Nucleus accumbens (tissue), 56 donors: ENCODE measurements around the gene RASSF5.
"Not testable (repeated sequence)": the region's sequence is repeated elsewhere in the genome, so short reads cannot be mapped to it uniquely, and the experiment has no call there.

Experiments used
- DNase-seq, 56 donors: peaks; one replicate each; lab custom pipeline; 2025; lab: John Stamatoyannopoulos, UW

The RASSF5 gene

DNA sequence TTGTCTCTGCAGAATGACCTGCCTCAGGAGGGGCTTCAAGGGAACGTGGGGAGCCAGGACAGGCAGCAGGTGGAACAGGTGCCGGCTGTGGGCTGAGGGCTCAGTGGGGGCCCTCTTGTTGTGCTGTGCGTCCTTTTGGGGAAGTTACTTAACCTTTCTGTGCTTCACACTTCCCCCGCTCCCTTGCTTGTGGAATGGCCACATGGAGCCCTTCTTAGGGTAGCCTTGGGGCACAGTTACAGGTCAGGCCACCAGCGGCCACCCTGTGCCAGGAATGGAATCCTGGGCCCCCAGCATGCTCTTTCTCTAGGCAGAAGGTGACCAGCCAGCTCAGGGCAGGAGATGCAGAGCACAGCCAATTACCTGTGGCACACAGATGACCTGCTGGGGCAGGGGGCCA lies 34.4 kb upstream of the RASSF5 start:
- no peak for DNase-seq

DNA sequence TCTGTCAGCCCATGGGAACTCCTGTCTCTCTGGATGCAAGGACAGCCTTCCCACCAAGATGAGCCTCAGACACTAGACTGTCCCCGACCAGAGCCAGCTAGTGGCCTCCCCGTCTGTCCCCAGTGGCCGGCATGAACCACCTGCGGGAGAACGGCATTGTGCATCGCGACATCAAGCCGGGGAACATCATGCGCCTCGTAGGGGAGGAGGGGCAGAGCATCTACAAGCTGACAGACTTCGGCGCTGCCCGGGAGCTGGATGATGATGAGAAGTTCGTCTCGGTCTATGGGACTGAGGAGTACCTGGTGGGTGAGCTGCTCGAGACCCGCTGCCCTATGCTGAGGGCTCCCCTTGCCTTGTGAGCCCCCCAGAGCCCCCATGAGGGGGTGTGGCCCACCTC lies 31.3 kb upstream of the RASSF5 start:
- no peak for DNase-seq

- no peak for DNase-seq
Measured at GRCh38 chr1:206476591-206476990, 30.7 kb upstream of the RASSF5 start.

- DNase-seq: no peak
Measured at GRCh38 chr1:206477110-206477509, 30.2 kb upstream of the RASSF5 start.

DNA sequence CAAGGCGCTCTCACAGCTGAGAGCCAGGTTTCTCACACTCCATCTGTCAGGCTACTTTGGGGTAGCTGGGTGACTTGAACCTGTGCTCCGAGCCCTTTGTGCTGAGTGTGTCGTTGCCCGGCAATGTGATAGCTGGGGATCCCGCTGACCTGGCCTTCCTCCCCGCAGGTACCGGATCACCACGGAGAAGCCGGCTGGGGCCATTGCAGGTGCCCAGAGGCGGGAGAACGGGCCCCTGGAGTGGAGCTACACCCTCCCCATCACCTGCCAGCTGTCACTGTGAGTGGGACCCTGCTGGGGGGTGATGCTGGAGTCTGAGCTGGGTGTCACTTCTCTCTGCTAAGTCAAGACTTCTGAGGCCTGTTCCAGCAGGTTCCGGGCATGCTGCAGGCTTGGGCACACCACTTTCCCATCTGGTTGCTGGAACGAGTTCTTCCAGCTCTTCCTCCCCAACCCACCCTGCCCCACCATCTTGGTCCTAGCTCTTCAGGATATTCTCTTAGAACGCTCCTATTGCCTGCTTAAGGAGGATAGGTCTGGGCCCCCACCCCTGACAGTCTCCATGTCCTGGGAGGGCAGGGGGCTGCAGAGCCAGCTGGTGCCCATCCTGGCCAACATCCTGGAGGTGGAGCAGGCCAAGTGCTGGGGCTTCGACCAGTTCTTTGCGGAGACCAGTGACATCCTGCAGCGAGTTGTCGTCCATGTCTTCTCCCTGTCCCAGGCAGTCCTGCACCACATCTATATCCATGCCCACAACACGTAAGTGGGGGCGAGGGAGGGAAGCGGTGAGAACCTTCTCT lies 29.6 kb upstream of the RASSF5 start:
- no peak for DNase-seq

DNA sequence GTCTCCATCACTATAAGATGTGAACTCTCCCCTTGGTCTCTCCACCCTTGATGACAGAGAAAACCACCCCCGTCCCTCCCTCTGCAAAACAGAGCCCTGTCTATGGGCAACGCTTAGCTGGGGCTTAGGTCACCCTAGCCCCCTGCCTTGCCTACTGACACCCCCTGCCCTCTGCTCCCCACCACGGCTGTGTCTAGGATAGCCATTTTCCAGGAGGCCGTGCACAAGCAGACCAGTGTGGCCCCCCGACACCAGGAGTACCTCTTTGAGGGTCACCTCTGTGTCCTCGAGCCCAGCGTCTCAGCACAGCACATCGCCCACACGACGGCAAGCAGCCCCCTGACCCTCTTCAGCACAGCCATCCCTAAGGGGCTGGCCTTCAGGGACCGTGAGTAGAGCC lies 28.6 kb upstream of the RASSF5 start:
- DNase-seq: no peak

DNA sequence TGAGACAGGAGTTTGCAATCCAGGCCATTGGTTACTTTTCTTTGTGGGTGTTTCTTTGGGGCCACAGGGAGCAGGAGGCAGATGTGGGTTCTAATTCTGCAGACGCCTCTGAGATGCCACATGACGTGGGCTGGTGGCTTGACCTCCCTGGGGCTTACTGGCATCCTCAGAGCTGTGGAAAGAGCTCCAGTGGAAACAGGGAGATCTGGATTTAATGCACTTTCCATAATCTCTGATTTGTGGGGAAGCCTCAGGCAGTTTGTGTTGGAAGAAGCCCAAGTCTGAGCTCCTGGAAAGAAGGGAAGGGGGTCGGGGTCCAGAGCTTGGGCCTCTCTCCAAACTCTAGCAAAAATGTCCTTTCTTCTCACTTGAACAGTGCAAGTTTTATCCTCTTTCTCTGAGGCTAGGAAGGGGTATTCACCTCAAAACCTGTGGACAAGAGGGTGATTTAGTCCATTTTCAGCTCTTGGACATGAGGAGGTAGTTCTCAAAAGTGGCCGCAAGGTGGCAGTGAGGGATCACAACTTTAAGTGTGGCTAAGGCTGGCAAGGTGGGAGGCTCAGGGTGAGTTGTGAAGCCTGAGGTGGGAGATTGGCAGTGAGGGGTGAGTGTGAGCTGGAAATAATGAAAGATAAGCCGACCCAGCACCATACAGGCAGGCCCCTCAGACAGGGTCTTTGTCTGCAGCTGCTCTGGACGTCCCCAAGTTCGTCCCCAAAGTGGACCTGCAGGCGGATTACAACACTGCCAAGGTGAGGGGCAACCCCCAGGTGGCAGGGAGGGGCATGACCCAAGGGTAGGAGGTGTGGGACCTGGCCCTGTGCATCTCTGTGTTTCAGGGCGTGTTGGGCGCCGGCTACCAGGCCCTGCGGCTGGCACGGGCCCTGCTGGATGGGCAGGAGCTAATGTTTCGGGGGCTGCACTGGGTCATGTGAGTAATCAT lies 27.9 kb upstream of the RASSF5 start:
- peak in 30 of 56 donors; percentile 3 to 83 (median 25) for DNase-seq

- no peak for DNase-seq
Measured at GRCh38 chr1:206480211-206480610, 27.1 kb upstream of the RASSF5 start.

- no peak for DNase-seq
Measured at GRCh38 chr1:206482611-206483010, 24.7 kb upstream of the RASSF5 start.

DNA sequence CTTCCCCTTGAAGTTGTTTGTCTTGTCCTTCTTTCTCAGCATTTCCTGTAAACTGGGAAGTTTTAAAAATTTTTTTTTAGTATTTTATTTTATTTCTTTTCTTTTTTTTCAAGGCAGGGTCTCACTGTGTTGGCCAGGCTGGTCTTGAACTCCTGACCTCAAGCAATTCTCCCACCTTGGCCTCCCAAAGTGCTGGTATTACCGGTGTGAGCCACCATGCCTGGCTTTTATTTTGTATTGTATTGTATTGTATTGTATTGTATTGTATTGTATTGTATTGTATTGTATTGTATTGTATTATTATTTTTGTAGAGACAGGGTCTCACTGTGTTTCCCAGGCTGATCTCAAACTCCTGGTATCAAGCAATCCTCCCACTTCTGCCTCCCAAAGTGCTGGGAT lies 23.5 kb upstream of the RASSF5 start:
- not testable (repeated sequence) for DNase-seq

- no peak for DNase-seq
Measured at GRCh38 chr1:206484901-206485300, 22.4 kb upstream of the RASSF5 start.

DNA sequence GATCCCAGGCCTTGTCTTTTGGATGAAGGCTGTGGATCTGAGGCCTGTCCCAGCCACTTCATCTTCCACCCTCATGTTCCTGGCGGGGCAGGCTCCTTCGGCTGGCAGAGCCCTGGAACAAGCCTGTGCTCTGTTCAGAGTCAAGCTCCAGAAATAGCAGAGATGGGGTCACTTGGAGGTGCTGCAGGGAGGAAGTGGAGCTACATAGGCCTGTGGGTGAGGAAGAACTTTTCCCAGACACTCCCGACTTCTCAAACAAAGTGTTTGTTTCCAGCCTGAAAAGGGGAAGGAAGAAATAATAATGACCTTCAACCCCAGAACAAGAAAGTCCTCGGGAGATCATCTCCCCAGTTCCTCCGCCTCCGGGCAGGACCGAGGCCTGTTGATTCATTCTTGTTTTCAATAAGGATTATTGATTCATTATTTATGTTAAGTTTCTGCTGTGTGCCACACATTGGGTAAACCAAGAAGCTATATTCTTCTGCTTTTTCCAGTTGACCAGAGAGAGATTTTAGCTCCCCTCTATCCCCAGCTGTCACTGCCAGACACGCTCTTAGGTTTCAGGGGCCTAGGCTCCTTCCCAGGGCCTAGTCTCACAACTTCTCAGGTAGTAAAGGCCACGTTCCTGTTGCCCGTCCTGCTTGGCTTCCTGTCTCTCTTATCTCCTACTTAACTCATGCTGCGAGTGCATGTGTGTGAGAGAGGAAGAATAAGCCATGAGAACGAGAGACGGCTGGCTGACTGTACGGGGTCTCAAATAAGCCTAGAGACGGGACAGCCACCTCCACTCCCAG lies 20.1 kb upstream of the RASSF5 start:
- DNase-seq: no peak

- no peak for DNase-seq
Measured at GRCh38 chr1:206487970-206488369, 19.4 kb upstream of the RASSF5 start.

DNA sequence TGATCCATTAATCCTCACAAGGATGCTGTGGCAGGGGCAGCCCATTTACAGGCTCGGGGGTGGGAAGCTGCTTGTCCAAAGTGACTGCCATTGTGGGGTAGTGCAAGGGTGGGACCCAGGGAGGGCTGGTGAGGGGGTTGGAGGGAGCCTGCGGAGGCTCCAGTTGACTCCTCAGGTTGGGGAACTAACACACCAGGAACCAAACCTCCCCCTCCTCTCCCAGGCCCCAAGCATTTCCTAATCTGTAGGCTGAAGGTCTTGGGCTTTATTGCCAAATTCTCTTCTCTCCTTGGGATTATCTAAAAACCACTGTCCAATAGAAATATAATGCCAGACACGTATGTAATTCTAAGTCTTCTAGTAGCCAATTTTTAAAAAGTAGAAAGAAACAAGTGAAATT lies 18.9 kb upstream of the RASSF5 start:
- DNase-seq: no peak

- peak in 40 of 56 donors; percentile 10 to 74 (median 34) for DNase-seq
Measured at GRCh38 chr1:206489980-206490770, 17.2 kb upstream of the RASSF5 start.

- DNase-seq: no peak
Measured at GRCh38 chr1:206490771-206491405, 16.4 kb upstream of the RASSF5 start.

DNA sequence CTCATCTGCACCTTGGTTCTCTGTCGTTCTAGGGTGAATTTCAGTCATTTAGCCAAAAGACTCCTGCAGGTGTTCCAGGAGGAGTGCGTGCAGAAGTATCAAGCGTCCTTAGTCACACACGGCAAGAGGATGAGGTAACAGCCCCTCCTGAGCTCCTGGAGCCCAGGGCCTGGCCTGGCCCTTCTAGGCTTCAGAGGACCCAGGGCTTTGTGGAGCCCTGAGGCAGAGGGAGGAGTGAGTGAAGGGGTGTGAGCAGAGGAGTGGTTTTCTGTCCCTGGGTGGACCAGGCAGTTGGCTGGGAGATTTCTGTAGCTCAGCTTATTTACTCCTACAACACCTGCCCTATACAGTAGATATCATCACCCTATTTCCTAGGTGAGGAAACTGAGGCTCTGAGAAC lies 15.7 kb upstream of the RASSF5 start:
- no peak for DNase-seq

DNA sequence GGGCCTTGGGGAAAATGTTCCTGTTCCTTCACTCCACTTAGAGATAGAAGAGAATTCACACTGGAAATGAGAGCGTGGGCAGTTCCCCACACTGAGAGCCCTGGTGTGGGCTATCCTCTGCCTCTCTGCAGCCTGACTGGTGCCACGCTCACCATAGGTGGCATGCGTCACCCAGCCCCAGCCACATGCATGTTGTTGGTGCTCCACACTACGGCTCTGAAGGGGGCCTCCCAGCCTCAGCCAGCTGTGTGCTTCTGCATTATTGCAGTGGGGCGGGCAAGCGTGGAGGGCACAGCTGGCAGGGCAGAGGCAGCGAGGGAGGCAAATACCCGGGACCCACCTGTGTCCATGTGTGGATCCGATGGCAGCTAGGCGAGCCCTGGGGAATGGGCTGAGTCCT lies 14.7 kb upstream of the RASSF5 start:
- DNase-seq: no peak

DNA sequence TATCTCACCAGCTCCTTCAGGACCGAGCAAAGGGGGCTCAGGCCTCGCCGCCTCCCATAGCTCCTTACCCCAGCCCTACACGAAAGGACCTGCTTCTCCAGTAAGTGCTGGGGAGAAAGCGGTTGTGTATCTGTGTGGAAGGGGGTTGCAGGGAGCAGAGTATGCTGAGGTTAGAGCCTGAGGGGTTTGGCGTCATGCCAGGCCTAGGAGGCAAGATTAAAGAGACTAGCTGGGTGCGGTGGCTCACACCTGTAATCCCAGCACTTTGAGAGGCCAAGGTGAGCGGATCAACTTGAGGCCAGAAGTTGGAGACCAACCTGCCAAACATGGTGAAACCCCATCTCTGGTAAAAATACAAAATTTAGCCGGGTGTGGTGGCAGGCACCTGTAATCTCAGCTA lies 14.1 kb upstream of the RASSF5 start:
- no peak for DNase-seq
